Osteoblast (primary cell): Measurements from ENCODE around the gene AAMP. TPM values are rescaled to one million over a fixed set of nuclear protein-coding genes. Genes with fewer than 3 reads are reported as not detected.
A peak's percentile ranks its signal among the peaks of the same experiment; 100 is the strongest.

ENCODE experiments used
- DNase-seq: peaks from one replicate; pipeline ENCODE4 v3.0.0; 2011; ENCODE audit warnings: low spot score, mixed read lengths; ENCODE audit not compliant: insufficient read length; ENCODE audit errors: missing footprints
- H2AFZ ChIP-seq: 2 replicates; pipeline ENCODE4 v1.6.0; 2011; ENCODE audit warnings: mild to moderate bottlenecking, low read length
- H3K27ac ChIP-seq: 2 replicates; pipeline ENCODE4 v1.5.1; 2011; ENCODE audit warnings: mild to moderate bottlenecking, low read depth, low read length, moderate library complexity
- H3K27me3 ChIP-seq: 2 replicates; pipeline ENCODE4 v1.6.0; 2012; ENCODE audit warnings: mild to moderate bottlenecking, control low read depth, inconsistent platforms, low read length, moderate library complexity; ENCODE audit not compliant: insufficient read depth
- H3K36me3 ChIP-seq: 2 replicates; pipeline ENCODE4 v1.5.1; 2011; ENCODE audit warnings: mild to moderate bottlenecking, low read length, control low read depth, moderate library complexity; ENCODE audit not compliant: insufficient read depth
- H3K4me1 ChIP-seq: 2 replicates; pipeline ENCODE4 v1.5.1; 2011; ENCODE audit warnings: mild to moderate bottlenecking, low read length, control low read depth, moderate library complexity; ENCODE audit not compliant: insufficient read depth
- H3K4me2 ChIP-seq: 2 replicates; pipeline ENCODE4 v1.6.0; 2011; ENCODE audit warnings: mild to moderate bottlenecking, low read length; ENCODE audit not compliant: insufficient read depth
- H3K4me3 ChIP-seq: fragments of 200-600 bp; sonication (generic); 3 replicates; pipeline ENCODE4 v1.5.1; 2012; ENCODE audit warnings: mild to moderate bottlenecking, low read length, inconsistent platforms; ENCODE audit not compliant: insufficient read depth
- H3K79me2 ChIP-seq: 2 replicates; pipeline ENCODE4 v1.6.0; 2012; ENCODE audit warnings: mild to moderate bottlenecking, low read length, control low read depth, inconsistent platforms; ENCODE audit not compliant: insufficient read depth
- H3K9me3 ChIP-seq: 2 replicates; pipeline ENCODE4 v1.5.1; 2011; ENCODE audit warnings: low read depth, low read length, control low read depth
- H4K20me1 ChIP-seq: 2 replicates; pipeline ENCODE4 v1.6.0; 2012; ENCODE audit warnings: mild to moderate bottlenecking, low read length, control low read depth; ENCODE audit not compliant: insufficient read depth
- CTCF ChIP-seq: IDR thresholded peaks from 2 replicates; pipeline ENCODE4 v1.5.1; 2011; ENCODE audit warnings: mild to moderate bottlenecking, low read depth, low read length, moderate library complexity; ENCODE audit errors: extremely low read depth
- total RNA-seq: library from RNA; depleted of rRNA; stranded (reverse); fragments of >200 nt; gene quantifications from 2 replicates; pipeline ENCODE4 v1.2.3, GENCODE V29; 2012

The AAMP gene
- total RNA-seq, 1 donor, result 97.0 TPM

GRCh38 chr2:218289639-218290315 is 19.8 kb upstream of the AAMP start:
- Histone ChIP-seq H3K4me1 (peaks cover 59% of the 10 kb centered on the region), H3K4me2 (peak overlapping the region; percentile 94)

GRCh38 chr2:218286570-218287459 is 16.9 kb upstream of the AAMP start:
- no peaks in the 10 kb centered on the region for H3K27me3 ChIP-seq
- peak overlapping the region; percentile 77 for H2AFZ ChIP-seq
- DNase-seq, result peak; percentile 98
- peaks cover 28% of the 10 kb centered on the region for H4K20me1 ChIP-seq
- H3K4me3 ChIP-seq, result peak overlapping the region; percentile 67
- no peak for TF ChIP-seq CTCF
- H3K36me3 ChIP-seq, result peaks cover 4% of the 10 kb centered on the region
- peaks cover 82% of the 10 kb centered on the region for H3K4me1 ChIP-seq
- peaks cover 87% of the 10 kb centered on the region for H3K79me2 ChIP-seq
- peak overlapping the region; percentile 98 for H3K27ac ChIP-seq
- H3K9me3 ChIP-seq, result no peaks in the 10 kb centered on the region
- peak overlapping the region; percentile 83 for H3K4me2 ChIP-seq

More at GRCh38 chr2:218289639-218290315, 19.8 kb upstream of the AAMP start:
- Histone ChIP-seq H3K27ac (peak overlapping the region; percentile 64), H2AFZ (no peak overlapping the region), H3K27me3 (no peaks in the 10 kb centered on the region), H3K4me3 (peak overlapping the region; percentile 87), H3K36me3 (no peaks in the 10 kb centered on the region), H3K9me3 (no peaks in the 10 kb centered on the region), H4K20me1 (peaks cover 18% of the 10 kb centered on the region), H3K79me2 (peaks cover 68% of the 10 kb centered on the region)
- TF ChIP-seq CTCF, result no peak
- peak; percentile 87 for DNase-seq

DNA sequence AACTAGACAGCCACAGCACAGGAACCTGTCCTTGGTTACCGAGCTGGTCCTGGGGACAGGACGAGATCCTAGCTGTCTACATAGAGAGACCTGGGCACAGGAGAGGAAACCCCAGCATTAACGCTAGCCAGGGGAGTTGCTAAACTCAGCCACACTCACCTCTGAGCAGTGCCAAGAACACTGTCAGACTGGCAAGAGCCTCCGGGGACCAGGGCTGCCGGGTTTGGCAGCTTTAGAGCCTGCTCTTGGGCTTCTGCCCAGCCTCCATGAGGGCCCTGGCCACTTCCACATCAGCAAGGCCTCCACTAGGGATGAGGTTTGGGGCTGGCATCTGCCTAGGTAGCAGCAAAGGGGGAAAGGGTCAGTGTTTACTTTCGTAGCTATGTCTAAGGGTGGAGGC is 15.7 kb upstream of the AAMP start:
- Histone ChIP-seq H3K79me2 (peaks cover 83% of the 10 kb centered on the region), H3K4me3 (peak overlapping the region; percentile 67)

More for the DNA sequence above, 15.7 kb upstream of the AAMP start:
- no peaks in the 10 kb centered on the region for H3K9me3 ChIP-seq
- no peak overlapping the region for H2AFZ ChIP-seq
- peaks cover 78% of the 10 kb centered on the region for H3K4me1 ChIP-seq
- H3K4me2 ChIP-seq, result peak overlapping the region; percentile 83
- TF ChIP-seq CTCF, result no peak
- H3K27me3 ChIP-seq, result no peaks in the 10 kb centered on the region
- H3K27ac ChIP-seq, result peak overlapping the region; percentile 98
- H3K36me3 ChIP-seq, result peaks cover 9% of the 10 kb centered on the region
- DNase-seq, result peak; percentile 92
- peaks cover 20% of the 10 kb centered on the region for H4K20me1 ChIP-seq
